Caco-2 (cell line): ENCODE data around the gene NFKBIZ. TPM values are rescaled to one million over a fixed set of nuclear protein-coding genes. Genes with fewer than 3 reads are reported as not detected.
A peak's percentile ranks its signal among the peaks of the same experiment; 100 is the strongest.

ENCODE experiments used
- BruUV-seq: library from RNA; stranded (reverse); fragments of 400-500 nt; replicated peaks from 2 replicates; lab custom pipeline; 2021; lab: Mats Ljungman, UMichigan
- CTCF ChIA-PET: fragments of 300-600 bp; sonication (Branson Sonifier 250); formaldehyde crosslinking; loops from one replicate; lab custom pipeline; 2022; ENCODE audit warnings: antibody characterized with exemption; lab: Charles Lee
- POLR2A ChIA-PET: fragments of 300-600 bp; sonication (Branson Sonifier 250); formaldehyde crosslinking; loops from one replicate; lab custom pipeline; 2022; ENCODE audit warnings: antibody characterized with exemption; lab: Charles Lee
- DNase-seq, 2 experiments: peaks; one replicate each; pipeline versions ENCODE4 v3.0.0 to v3.0.0-alpha.2; 2020 to 2022
- H3K27me3 ChIP-seq: replicated peaks from 2 replicates; pipeline ENCODE4 v1.6.0; 2011; ENCODE audit warnings: low read length; ENCODE audit not compliant: control insufficient read depth, insufficient read depth
- H3K36me3 ChIP-seq: 2 replicates; pipeline ENCODE4 v1.5.1; 2011; ENCODE audit warnings: low read length; ENCODE audit not compliant: control insufficient read depth, insufficient read depth
- H3K4me1 ChIP-seq: fragments of 250-450 bp; sonication (Bioruptor Pico); 2 replicates; pipeline ENCODE4 v1.5.1; 2020; ENCODE audit warnings: mild to moderate bottlenecking
- H3K4me3 ChIP-seq: 2 replicates; pipeline ENCODE4 v1.5.1; 2011; ENCODE audit warnings: low read depth, mild to moderate bottlenecking, control low read depth, low read length
- H3K9me3 ChIP-seq: fragments of 250-450 bp; sonication (Bioruptor Pico); 2 replicates; pipeline ENCODE4 v1.5.1; 2020; ENCODE audit warnings: mild to moderate bottlenecking, moderate library complexity
- H3K27ac Mint-ChIP-seq: one replicate; pipeline ENCODE4 v1.8.0; 2022; ENCODE audit warnings: mixed read lengths; ENCODE audit not compliant: unreplicated experiment
- H3K27me3 Mint-ChIP-seq: one replicate; pipeline ENCODE4 v1.8.0; 2022; ENCODE audit warnings: mixed read lengths; ENCODE audit not compliant: insufficient read depth, unreplicated experiment
- H3K36me3 Mint-ChIP-seq: one replicate; pipeline ENCODE4 v1.8.0; 2022; ENCODE audit warnings: mild to moderate bottlenecking, mixed read lengths; ENCODE audit not compliant: insufficient read depth, unreplicated experiment
- H3K4me1 Mint-ChIP-seq: one replicate; pipeline ENCODE4 v1.8.0; 2022; ENCODE audit warnings: low read depth, mixed read lengths; ENCODE audit not compliant: unreplicated experiment
- H3K4me3 Mint-ChIP-seq: one replicate; pipeline ENCODE4 v1.8.0; 2022; ENCODE audit warnings: mild to moderate bottlenecking, moderate library complexity, mixed read lengths; ENCODE audit not compliant: unreplicated experiment
- H3K9me3 Mint-ChIP-seq: one replicate; pipeline ENCODE4 v1.8.0; 2022; ENCODE audit warnings: mixed read lengths; ENCODE audit not compliant: unreplicated experiment
- intact Hi-C: fragments of 100-400 bp; cut with micrococcal nuclease; formaldehyde crosslinking; loops from one replicate; pipeline ENCODE4 v1.10.0; 2022; ENCODE audit not compliant: unreplicated experiment
- total RNA-seq: library from RNA; stranded (reverse); gene quantifications from 2 replicates; pipeline ENCODE4 v1.2.3, GENCODE V29; 2022
- TF ChIP-seq, protein P1 (sequence below), 2 experiments: fragments of 200-600 bp in 1 of 2; IDR thresholded peaks; 1 replicate in 1 of 2; 2 replicates in 1 of 2; pipeline versions ENCODE4 v1.5.1 to v1.8.0; 2011 to 2022; ENCODE audit warnings: antibody characterized with exemption in 1 of 2, control low read depth in 1 of 2, inconsistent platforms in 1 of 2, low read depth in 1 of 2, low read length in 1 of 2, mild to moderate bottlenecking in 1 of 2, moderate library complexity in 1 of 2; ENCODE audit not compliant: insufficient read depth in 1 of 2, severe bottlenecking in 1 of 2, unreplicated experiment in 1 of 2

The NFKBIZ gene
- total RNA-seq, 1 experiment from 2014 or later, result 20.2 TPM

DNA sequence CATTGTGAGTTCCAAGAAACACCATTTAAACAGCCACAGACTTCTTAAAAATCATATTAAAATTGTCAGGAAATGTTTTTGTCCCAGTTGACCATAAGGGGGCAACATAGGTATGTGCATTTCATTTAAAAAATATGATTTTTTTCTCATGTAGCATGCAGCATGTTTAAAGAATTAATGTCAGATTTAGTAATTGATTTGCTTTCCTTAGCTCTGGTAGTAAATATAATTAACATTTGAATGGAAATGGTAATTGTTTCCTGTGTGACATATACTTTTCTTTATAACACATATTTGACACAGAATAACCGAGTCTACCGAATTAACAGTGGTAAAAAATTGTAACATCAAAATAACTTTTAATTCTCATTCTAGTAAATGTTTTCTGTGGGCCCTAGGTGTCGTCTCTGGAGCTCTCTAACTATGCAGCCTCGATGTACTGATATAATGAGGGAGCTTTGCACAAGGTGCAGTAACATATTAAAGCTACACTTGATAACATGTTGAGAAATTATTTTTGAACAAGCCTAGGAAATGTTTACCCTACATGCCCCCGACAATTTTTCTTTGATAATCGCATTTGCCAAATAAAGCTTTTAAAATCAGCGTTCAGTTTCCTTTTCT, 35.4 kb upstream of the NFKBIZ start:
- no peaks in the 10 kb centered on the region for H3K36me3 Mint-ChIP-seq
- Histone ChIP-seq H3K27me3 (no peaks in the 10 kb centered on the region), H3K4me1 (peaks cover 22% of the 10 kb centered on the region; the same call in 1 of the 2 replicates), H3K9me3 (no peaks in the 10 kb centered on the region), H3K4me3 (no peak overlapping the region), H3K36me3 (no peaks in the 10 kb centered on the region)
- H3K9me3 Mint-ChIP-seq, result no peaks in the 10 kb centered on the region
- intact Hi-C loops, result loop anchor here (1.0 to 10.0 kb wide), 4 partner anchors 35 to 411 kb away; partner anchors contain the start of gene NFKBIZ
- POLR2A ChIA-PET, result no interaction called here
- peak in 1 of 2 experiments; percentile 8 for DNase-seq
- BruUV-seq, result no TSS peak
- TF ChIP-seq, protein P1, sequence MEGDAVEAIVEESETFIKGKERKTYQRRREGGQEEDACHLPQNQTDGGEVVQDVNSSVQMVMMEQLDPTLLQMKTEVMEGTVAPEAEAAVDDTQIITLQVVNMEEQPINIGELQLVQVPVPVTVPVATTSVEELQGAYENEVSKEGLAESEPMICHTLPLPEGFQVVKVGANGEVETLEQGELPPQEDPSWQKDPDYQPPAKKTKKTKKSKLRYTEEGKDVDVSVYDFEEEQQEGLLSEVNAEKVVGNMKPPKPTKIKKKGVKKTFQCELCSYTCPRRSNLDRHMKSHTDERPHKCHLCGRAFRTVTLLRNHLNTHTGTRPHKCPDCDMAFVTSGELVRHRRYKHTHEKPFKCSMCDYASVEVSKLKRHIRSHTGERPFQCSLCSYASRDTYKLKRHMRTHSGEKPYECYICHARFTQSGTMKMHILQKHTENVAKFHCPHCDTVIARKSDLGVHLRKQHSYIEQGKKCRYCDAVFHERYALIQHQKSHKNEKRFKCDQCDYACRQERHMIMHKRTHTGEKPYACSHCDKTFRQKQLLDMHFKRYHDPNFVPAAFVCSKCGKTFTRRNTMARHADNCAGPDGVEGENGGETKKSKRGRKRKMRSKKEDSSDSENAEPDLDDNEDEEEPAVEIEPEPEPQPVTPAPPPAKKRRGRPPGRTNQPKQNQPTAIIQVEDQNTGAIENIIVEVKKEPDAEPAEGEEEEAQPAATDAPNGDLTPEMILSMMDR (IDR thresholded peaks at IDR 0.05; ENCODE audit: insufficient read depth in 1 of 2, low read depth in 1 of 2, low read length in 1 of 2, severe bottlenecking in 1 of 2, unreplicated experiment in 1 of 2), result peak; percentile 48 to 61
- H3K4me1 Mint-ChIP-seq, result no peaks in the 10 kb centered on the region
- H3K4me3 Mint-ChIP-seq, result no peak overlapping the region
- H3K27ac Mint-ChIP-seq, result no peak overlapping the region
- CTCF ChIA-PET, result interaction anchor here (1.0 to 3.7 kb wide), 3 partner anchors 156 to 411 kb away, joined by 3 to 35 read pairs (median 13); no protein-coding TSS in a partner anchor
- H3K27me3 Mint-ChIP-seq, result no peaks in the 10 kb centered on the region

DNA sequence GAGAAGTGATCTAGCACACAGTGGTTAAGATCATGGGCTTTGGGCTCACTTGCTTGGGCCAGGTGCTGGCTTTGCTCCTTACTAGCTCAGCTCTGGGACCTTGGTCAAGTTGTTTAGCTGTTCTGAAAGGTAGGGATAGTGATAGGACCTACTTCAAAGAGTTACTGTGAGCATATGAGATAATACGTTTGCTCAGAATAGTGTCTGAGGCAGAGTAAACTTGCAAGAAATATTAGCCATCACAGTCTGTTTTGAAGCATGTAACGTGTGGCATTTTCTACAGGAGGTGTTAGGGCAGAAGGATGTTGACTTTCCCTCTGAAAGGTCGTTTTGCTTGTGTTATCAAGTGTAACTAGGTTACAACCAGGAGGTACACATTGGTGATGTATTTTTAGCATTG, 34.5 kb upstream of the NFKBIZ start:
- H3K9me3 ChIP-seq, result no peaks in the 10 kb centered on the region
- no peaks in the 10 kb centered on the region for H3K27me3 ChIP-seq
- H3K27ac Mint-ChIP-seq, result no peak overlapping the region
- CTCF ChIA-PET, result interaction anchor here (0.5 to 3.7 kb wide), 5 partner anchors 22 to 414 kb away, joined by 3 to 35 read pairs (median 5); no protein-coding TSS in a partner anchor
- no peaks in the 10 kb centered on the region for H3K4me1 Mint-ChIP-seq
- no peaks in the 10 kb centered on the region for H3K36me3 Mint-ChIP-seq
- no peaks in the 10 kb centered on the region for H3K36me3 ChIP-seq
- intact Hi-C loops, result loop anchor here (1.0 to 10.0 kb wide), 3 partner anchors 34 to 180 kb away; partner anchors contain the start of gene NFKBIZ
- no peaks in the 10 kb centered on the region for H3K9me3 Mint-ChIP-seq
- H3K27me3 Mint-ChIP-seq, result no peaks in the 10 kb centered on the region
- H3K4me3 Mint-ChIP-seq, result no peak overlapping the region
- TF ChIP-seq, protein P1 (IDR thresholded peaks at IDR 0.05; ENCODE audit: insufficient read depth in 1 of 2, low read depth in 1 of 2, low read length in 1 of 2, severe bottlenecking in 1 of 2, unreplicated experiment in 1 of 2), result no peak
- H3K4me1 ChIP-seq, result peaks cover 22% of the 10 kb centered on the region; the same call in 1 of the 2 replicates
- peak in 1 of 2 experiments; percentile 6 for DNase-seq
- H3K4me3 ChIP-seq, result no peak overlapping the region
- BruUV-seq, result no TSS peak
- POLR2A ChIA-PET, result no interaction called here

DNA sequence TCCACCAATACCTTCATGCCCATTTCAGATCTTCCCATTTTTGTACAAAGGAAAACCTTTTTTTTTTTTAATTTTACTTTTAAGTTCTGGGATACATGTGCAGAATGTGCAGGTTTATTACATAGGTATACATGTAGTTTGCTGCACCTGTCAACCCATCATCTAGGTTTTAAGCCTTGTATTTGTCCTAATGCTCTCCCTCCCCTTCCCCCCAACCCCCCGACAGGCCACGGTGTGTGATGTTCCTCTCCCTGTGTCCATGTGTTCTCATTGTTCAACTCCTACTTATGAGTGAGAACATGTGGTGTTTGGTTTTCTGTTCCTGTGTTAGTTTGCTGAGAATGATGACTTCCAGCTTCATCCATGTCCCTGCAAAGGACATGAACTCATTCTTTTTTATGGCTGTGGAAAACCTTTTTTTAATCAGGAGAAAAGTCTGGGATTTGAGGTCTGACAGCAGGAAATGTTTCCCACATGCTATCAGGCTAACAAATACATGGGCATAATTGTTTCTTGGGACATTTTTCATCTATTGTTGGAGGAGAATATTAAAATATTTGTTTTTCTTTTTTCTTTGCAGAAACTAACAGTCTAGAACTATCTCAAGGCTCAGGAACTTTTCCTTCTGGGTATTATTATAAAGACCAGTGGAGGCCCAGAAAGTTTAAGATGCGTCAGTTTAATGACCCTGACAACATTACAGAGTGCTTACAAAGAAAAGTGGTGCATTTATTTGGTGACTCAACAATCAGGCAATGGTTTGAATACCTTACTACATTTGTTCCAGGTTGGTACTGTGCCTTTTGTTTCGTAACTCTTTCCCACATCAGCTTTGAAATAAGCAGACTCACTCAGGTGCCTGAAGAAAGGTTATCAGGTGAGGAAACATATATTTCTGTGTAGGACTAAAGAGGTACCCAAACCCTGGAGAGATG, 32.8 kb upstream of the NFKBIZ start:
- H3K27ac Mint-ChIP-seq, result no peak overlapping the region
- TF ChIP-seq, protein P1 (IDR thresholded peaks at IDR 0.05; ENCODE audit: insufficient read depth in 1 of 2, low read depth in 1 of 2, low read length in 1 of 2, severe bottlenecking in 1 of 2, unreplicated experiment in 1 of 2), result no peak
- DNase-seq, result no peak
- POLR2A ChIA-PET, result interaction anchor here (0.5 kb wide), 1 partner anchor 72 kb away, joined by 4 read pairs; no protein-coding TSS in a partner anchor
- H3K4me3 Mint-ChIP-seq, result no peak overlapping the region
- Histone ChIP-seq H3K27me3 (no peaks in the 10 kb centered on the region), H3K4me1 (peaks cover 22% of the 10 kb centered on the region; the same call in 1 of the 2 replicates), H3K36me3 (no peaks in the 10 kb centered on the region), H3K9me3 (no peaks in the 10 kb centered on the region), H3K4me3 (no peak overlapping the region)
- no peaks in the 10 kb centered on the region for H3K9me3 Mint-ChIP-seq
- no peaks in the 10 kb centered on the region for H3K27me3 Mint-ChIP-seq
- CTCF ChIA-PET, result no interaction called here
- no TSS peak for BruUV-seq
- intact Hi-C loops, result loop anchor here (10.0 kb wide), 2 partner anchors 138 to 178 kb away; no protein-coding TSS in a partner anchor
- no peaks in the 10 kb centered on the region for H3K36me3 Mint-ChIP-seq
- H3K4me1 Mint-ChIP-seq, result no peaks in the 10 kb centered on the region
